22Rv1 (cell line): ENCODE data around the gene ACOT9.

Source experiments
- ZFX ChIP-seq: fragments of 450-650 bp; IDR thresholded peaks from 2 replicates; pipeline ENCODE4 v1.6.1; 2017; ENCODE audit warnings: antibody characterized with exemption, borderline replicate concordance
- TF ChIP-seq, protein P1 (sequence below): fragments of 450-650 bp; IDR thresholded peaks from 2 replicates; pipeline ENCODE4 v1.5.1; 2017; ENCODE audit warnings: mild to moderate bottlenecking

DNA sequence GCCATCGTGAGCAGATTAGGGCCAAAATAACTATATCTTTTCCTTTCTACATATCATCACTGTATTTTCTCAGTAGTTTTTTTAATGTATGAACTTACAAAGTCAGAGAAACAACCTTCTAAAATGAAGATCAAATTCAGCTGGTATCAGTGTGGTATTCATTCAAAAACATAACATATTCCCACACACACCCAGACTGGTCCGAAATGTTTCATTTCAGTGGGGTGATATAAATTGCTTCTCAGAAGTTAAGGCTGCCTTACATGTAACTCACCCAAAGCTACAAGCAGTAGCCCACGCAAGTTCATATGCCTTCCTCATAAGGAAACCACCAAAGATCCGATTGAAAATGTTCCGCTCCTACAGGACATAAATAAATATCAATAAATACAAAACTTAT, 37.8 kb downstream of the ACOT9 start:
- TF ChIP-seq, protein P1, sequence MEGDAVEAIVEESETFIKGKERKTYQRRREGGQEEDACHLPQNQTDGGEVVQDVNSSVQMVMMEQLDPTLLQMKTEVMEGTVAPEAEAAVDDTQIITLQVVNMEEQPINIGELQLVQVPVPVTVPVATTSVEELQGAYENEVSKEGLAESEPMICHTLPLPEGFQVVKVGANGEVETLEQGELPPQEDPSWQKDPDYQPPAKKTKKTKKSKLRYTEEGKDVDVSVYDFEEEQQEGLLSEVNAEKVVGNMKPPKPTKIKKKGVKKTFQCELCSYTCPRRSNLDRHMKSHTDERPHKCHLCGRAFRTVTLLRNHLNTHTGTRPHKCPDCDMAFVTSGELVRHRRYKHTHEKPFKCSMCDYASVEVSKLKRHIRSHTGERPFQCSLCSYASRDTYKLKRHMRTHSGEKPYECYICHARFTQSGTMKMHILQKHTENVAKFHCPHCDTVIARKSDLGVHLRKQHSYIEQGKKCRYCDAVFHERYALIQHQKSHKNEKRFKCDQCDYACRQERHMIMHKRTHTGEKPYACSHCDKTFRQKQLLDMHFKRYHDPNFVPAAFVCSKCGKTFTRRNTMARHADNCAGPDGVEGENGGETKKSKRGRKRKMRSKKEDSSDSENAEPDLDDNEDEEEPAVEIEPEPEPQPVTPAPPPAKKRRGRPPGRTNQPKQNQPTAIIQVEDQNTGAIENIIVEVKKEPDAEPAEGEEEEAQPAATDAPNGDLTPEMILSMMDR, result no peak
- no peak for TF ChIP-seq ZFX
